NCI-H1417 treated with DMSO at 0.1 percent for 48 hours (cell line): ENCODE data around the gene TUT7.

Experiments used
- DNase-seq: peaks from one replicate; lab custom pipeline; 2025; lab: John Stamatoyannopoulos, UW

TUT7 gene

GRCh38 chr9:86252870-86253269, 101.3 kb downstream of the TUT7 start:
- DNase-seq = no peak

GRCh38 chr9:86250123-86250522, 104.1 kb downstream of the TUT7 start:
- DNase-seq = no peak

DNA sequence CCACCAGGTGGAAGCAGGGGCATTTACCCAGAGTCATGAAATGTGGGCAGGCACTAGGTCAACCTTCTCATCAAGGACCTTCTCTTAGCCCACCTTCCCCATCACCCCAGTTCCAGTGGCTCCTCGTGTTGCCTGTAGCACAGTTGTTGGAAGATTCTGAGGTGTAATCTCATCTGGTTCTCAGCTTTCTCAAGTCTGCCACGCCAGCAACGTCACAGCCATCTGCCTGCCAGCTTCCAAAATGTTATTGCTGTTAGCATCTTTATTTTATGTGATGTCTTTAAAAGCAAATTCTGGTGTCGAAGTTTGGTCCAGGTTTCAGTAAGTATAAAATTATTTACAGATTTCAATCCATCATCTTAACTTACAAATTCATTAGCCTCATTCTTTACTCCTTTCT, 105.5 kb downstream of the TUT7 start:
- no peak for DNase-seq

DNA sequence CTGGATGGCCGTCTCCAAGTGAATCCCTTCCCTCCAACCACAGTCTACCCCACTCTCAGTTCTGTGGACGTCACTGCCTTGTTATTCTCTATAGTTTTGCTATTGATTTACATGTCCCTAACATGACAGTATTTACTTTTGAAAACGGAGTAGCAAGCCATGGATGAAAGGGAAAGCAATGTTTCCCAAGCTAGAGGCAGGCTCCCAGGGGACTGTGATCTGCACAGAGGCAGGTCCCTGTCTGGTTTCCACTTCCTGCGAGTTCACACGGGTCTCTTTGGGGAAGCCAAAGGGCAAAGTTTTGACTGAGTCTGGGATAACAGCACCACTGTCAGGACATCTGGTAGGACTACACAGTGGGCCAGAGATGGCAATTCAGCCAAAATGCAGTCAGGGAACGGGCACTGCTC, 107.5 kb downstream of the TUT7 start:
- DNase-seq = no peak

DNA sequence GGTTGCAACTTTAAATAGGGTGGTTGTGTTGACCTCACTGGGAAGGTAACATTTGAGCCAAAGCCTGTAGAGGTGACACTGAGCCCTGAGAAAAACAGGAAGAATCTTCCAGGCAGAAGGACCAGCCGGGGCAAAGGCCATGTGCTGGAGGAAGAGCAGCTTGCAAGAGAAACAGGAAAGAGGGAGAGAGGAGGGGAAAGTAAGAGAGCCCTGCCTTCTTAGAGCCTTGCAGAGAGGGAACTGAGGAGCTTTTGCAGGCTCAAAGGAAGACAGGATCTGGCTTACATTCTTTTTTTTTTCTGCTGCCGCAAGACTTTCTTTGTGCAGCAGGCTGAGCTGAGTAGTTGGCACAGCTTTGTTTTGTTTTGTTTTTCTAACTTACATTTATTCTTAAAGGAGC, 112.1 kb downstream of the TUT7 start:
- no peak for DNase-seq

DNA sequence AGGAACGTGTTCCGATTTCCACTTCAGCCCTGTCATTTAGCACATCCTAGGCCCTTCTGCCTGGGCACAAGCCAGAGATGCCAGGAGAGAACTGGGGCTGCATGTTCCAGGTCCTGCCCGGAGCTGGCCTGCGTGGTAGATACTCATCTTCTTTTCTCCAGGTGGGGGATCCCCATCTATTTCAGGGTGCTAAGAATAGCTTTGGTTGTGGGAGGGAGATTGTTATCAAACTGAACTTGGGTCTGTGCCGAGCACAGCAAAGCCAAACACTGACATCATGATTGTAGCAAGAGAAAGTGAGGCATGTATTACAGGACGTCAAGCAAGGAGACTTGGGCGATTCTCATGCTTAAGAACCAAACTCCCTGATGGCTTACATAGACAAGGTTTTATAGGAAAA, 113.0 kb downstream of the TUT7 start:
- DNase-seq = no peak

GRCh38 chr9:86238861-86239770, 115.1 kb downstream of the TUT7 start:
- DNase-seq = no peak
